Neural progenitor cell (in vitro differentiated cells): ENCODE data around the gene MAPKAPK3.

Source experiments
- CTCF ChIP-seq: fragments of 200-600 bp; sonication (generic); IDR thresholded peaks from 2 replicates; pipeline ENCODE4 v1.5.1; 2017; ENCODE audit warnings: antibody characterized with exemption, mild to moderate bottlenecking
- EZH2phosphoT487 ChIP-seq: fragments of 200-600 bp; sonication (generic); IDR thresholded peaks from 2 replicates; pipeline ENCODE4 v1.6.1; 2017; ENCODE audit warnings: antibody characterized with exemption

- TF ChIP-seq CTCF (no peak), EZH2phosphoT487 (no peak)
Observed at GRCh38 chr3:50660386-50660785, 43.4 kb downstream of the MAPKAPK3 start.
